Activated CD4-positive, alpha-beta T cell treated with anti-CD3 and anti-CD28 coated beads, Interleukin-2, amount 50 U/mL, for 4 hours (primary cell): Measurements from ENCODE around the gene ZNF701.
"Not testable (repeated sequence)": the region's sequence is repeated elsewhere in the genome, so short reads cannot be mapped to it uniquely, and the experiment has no call there.

Experiments used
- DNase-seq, 2 experiments: peaks; one replicate each; pipeline ENCODE4 v3.0.0-alpha.2; 2020

The ZNF701 gene

GRCh38 chr19:52570000-52570861, at the start of gene ZNF701:
ZNF701 (plus strand) TSS chr19:52570287; CDS start chr19:52574148, 3,861 bp downstream.
- DNase-seq = peak; percentile 94 to 95

- DNase-seq = no peak
Measured at GRCh38 chr19:52522551-52522950, 47.5 kb upstream of the ZNF701 start.

- DNase-seq = no peak
Measured at GRCh38 chr19:52524086-52524485, 46.0 kb upstream of the ZNF701 start.

GRCh38 chr19:52527134-52527955, 42.7 kb upstream of the ZNF701 start, which contains the start of gene ZNF808:
ZNF808 (plus strand) TSS chr19:52527668; CDS start chr19:52543285, 15,617 bp downstream.
- peak; percentile 98 to 99 for DNase-seq

GRCh38 chr19:52527956-52528351, 42.1 kb upstream of the ZNF701 start:
- DNase-seq = no peak

- no peak for DNase-seq
Measured at GRCh38 chr19:52532480-52532879, 37.6 kb upstream of the ZNF701 start.

GRCh38 chr19:52533901-52534300, 36.2 kb upstream of the ZNF701 start:
- DNase-seq = no peak

GRCh38 chr19:52535385-52535770, 34.7 kb upstream of the ZNF701 start:
- not testable (repeated sequence) for DNase-seq

- DNase-seq = peak; percentile 87 to 88
Measured at GRCh38 chr19:52535771-52536447, 34.2 kb upstream of the ZNF701 start.

- peak; percentile 44 to 53 for DNase-seq
Measured at GRCh38 chr19:52536448-52536800, 33.7 kb upstream of the ZNF701 start.

GRCh38 chr19:52538815-52539214, 31.3 kb upstream of the ZNF701 start:
- DNase-seq = not testable (repeated sequence)

- not testable (repeated sequence) for DNase-seq
Measured at GRCh38 chr19:52541176-52541575, 28.9 kb upstream of the ZNF701 start.

- DNase-seq = no peak
Measured at GRCh38 chr19:52541608-52542007, 28.5 kb upstream of the ZNF701 start.

GRCh38 chr19:52542541-52542940, 27.5 kb upstream of the ZNF701 start:
- DNase-seq = not testable (repeated sequence)

- no peak for DNase-seq
Measured at GRCh38 chr19:52542984-52543664, 27.0 kb upstream of the ZNF701 start.

GRCh38 chr19:52554216-52554971, 15.7 kb upstream of the ZNF701 start:
- no peak for DNase-seq

GRCh38 chr19:52557231-52557995, 12.7 kb upstream of the ZNF701 start:
- no peak for DNase-seq

GRCh38 chr19:52558732-52559445, 11.2 kb upstream of the ZNF701 start:
- DNase-seq = not testable (repeated sequence)

GRCh38 chr19:52561611-52562010, 8.5 kb upstream of the ZNF701 start:
- DNase-seq = not testable (repeated sequence)

- DNase-seq = no peak
Measured at GRCh38 chr19:52566121-52566520, 4.0 kb upstream of the ZNF701 start.
